GM18873 (cell line): ENCODE data around the gene GUSB.

Experiments
- ATAC-seq: cut with Tn5 transposase; IDR thresholded peaks from one replicate; pipeline ENCODE4 v1.9.1; 2021; ENCODE audit warnings: mild to moderate bottlenecking, moderate library complexity, moderate number of reproducible peaks; ENCODE audit not compliant: unreplicated experiment, low FRiP score

GUSB gene

DNA sequence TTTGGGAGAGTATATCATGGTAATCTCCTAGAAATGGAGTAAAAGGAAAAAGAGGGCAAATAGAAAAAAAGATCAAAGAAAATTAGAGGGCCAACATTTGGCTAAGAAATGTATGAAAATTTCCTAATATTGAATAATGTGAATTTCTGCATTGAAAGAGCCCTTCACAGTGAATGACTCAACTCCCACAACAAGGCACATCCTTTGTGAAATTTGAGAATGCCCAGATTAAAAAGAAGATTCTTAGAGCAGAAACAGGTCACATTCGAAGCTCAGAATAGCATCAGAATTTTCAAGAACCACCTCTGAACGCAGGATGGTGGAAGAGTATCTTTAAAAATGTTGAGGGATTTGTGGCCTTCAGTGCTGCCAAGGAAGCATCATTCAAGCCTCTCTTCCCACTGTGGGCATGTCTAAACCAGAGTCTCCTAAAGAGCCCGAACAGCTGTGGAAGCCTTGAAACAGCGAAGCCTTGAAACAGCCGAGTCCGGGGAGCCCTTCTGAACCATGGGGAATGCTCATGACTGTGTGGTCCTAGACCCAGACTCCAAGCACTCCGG, 43.6 kb downstream of the GUSB start:
- ATAC-seq = no peak

DNA sequence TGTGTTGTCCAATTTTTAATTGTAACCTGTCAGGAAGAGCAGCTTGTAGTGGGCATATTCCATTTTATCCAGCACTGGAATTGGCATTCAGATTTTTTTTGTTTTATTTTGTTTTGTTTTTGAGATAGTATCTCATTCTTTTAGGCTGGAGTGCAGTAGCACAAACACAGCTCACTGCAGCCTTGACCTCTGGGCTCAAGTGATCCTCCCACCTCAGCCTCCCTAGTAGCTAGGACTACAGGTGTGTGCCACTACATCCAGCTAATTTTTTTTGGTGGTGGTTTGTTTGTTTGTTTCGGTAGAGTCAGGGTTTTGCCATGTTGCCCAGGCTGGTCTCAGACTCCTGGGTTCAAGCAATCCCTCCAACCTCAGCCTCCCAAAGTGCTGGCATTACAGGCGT, 44.7 kb downstream of the GUSB start:
- ATAC-seq = no peak

- no peak for ATAC-seq
Observed at GRCh38 chr7:65931685-65932084, 50.3 kb downstream of the GUSB start.

DNA sequence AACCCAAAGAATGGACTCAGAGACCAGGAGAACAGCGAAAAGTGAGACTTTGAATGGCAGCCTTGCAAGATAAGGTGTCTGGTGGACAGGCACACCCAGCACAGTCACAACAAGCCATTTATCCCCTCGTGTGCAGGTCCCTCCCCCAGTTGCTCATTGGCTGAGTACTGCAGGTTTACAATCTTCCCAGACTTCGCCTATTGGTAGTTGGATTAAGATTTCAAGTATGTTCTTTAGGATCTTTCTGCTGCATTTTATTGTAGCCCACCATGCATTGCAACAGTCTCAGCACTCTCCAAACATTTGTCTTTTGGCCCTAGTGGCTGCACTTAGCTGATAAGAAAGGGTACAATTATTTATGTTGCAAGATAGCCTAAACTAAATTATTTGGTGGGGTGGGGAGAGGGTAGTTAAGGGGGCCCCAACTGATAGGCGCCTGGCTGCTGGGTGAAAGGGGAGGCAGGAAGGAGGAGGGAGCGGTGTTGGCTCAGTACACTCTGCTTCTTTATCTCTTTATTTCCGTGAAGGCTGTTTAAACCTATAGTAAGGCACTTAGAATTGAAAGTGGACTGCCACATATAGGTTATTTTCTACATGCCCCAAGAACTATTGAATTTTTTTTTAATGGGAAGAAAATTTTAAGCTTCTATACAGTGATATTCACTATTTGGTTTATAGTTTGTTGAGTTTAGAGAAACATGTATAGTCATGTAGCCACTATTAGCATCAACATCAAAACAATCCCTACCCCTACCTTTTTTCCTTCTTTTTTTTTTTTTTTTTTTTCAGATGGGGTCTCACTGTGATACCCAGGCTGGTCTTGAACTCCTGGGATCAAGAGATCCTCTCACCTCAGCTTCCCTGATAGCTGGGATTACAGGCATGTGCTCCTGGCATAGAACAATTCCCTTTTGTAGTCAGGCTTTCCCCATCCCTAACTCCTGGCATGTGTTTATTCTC, 54.2 kb downstream of the GUSB start:
- no peak for ATAC-seq

DNA sequence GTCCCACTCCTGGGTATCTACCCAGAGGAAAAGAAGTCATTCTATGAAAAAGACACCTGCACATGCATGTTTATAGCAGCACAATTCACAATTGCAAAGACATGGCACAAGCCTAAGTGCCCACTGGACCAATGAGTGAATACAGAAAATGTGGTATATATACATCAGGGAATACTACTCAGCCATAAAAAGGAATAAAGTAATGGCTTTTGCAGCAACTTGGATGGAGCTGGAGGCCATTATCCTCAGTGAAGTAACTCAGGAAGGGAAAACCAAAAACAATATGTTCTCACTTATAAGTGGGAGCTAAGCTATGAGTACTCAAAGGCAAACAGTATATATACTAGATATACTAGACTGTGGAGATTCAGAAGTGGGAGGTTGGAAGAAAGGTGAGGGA, 55.4 kb downstream of the GUSB start:
- no peak for ATAC-seq

DNA sequence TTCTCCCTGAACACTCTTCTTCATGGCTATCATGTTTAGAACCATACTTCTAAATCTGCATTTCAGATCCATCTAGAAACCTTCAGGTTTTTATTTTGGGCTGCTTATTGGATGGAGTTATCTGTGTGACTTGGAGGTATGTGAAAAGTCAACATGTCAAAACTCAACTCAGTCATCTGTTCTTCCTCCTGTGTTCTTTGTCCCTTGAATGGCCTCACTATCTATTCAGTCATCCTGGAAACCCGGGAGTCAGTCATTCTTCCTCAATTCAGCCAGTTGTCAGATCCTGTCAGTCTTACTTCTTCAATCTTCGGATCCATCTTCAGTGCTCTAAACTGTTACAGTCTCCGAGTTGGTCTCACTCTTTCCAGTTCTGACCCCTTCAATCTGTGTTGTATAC, 57.0 kb downstream of the GUSB start:
- ATAC-seq = no peak

- ATAC-seq = no peak
Observed at GRCh38 chr7:65924193-65924592, 57.8 kb downstream of the GUSB start.

GRCh38 chr7:65923316-65923715, 58.7 kb downstream of the GUSB start:
- no peak for ATAC-seq

DNA sequence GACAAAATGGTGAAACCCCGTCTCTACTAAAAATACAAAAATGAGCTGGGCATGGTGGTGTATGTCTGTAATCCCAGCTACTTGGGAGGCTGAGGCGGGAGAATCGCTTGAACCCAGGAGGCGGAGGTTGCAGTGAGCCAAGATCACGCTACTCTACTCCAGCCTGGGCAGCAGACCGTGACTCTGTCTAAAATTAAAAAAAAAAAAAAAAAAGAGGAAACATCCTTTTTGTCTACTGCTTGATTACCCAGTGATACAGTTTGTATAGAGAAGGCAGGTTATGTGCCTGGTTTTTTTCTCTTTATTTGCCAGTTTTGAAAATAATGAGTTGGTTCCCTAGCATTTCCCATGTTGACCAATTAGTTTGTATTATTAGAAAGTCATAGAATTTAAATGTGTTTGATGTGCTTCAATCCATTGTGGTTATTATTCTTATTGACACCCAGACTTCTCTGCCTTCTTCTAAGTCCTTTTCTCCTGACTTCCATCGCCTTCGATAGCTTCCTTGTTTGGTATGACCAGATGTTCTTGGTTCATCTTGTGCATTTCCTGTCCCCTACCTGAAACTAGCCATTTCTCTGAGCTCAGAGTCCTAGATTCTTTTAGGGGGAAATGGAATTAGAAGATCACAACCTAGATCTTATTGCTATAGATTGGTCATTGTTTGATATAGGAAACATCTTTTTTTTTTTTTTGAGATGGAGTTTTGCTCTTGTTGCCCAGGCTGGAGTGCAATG, 65.9 kb downstream of the GUSB start:
- ATAC-seq = no peak

- no peak for ATAC-seq
Observed at GRCh38 chr7:65912237-65912636, 69.8 kb downstream of the GUSB start.
